ENCODE results near the gene PEX16.
"Not testable (repeated sequence)": the region's sequence is repeated elsewhere in the genome, so short reads cannot be mapped to it uniquely, and the experiment has no call there.

The PEX16 gene

GRCh38 chr11:45902452-45903380, 15.0 kb downstream of the PEX16 start:
- TF ChIP-seq EZH2 (IDR thresholded peaks at IDR 0.05; ENCODE audit: borderline replicate concordance, low read length) (no peak), CTCF (IDR thresholded peaks at IDR 0.05; ENCODE audit: low read length) (no peak)
- Histone ChIP-seq H3K4me3 (ENCODE audit: low read depth, low read length, poor library complexity, severe bottlenecking) (no peak overlapping the region), H3K4me1 (ENCODE audit: insufficient read depth, low read length, severe bottlenecking) (peaks cover 12% of the 10 kb centered on the region)

GRCh38 chr11:45901626-45902025, 16.1 kb downstream of the PEX16 start:
- Histone ChIP-seq H3K4me2 (ENCODE audit: low read length) (no peak overlapping the region), H3K27ac (ENCODE audit: low read depth, low read length, poor library complexity, severe bottlenecking) (no peak overlapping the region), H4K20me1 (ENCODE audit: insufficient read depth, low read length) (no peaks in the 10 kb centered on the region), H3K79me2 (ENCODE audit: insufficient read depth, low read length) (no peaks in the 10 kb centered on the region), H3K9me2 (ENCODE audit: low read depth, low read length) (no peaks in the 10 kb centered on the region), H3K9ac (ENCODE audit: low read length) (no peak overlapping the region), H3F3A (ENCODE audit: insufficient read depth, low read length) (no peaks in the 10 kb centered on the region), H3K4me1 (ENCODE audit: insufficient read depth, low read length, severe bottlenecking) (peaks cover 12% of the 10 kb centered on the region), H3K27me3 (ENCODE audit: insufficient read depth, low read length) (peaks cover 4% of the 10 kb centered on the region; the same call in 1 of the 2 replicates), H3K9me3 (ENCODE audit: low read length) (no peaks in the 10 kb centered on the region), H3K4me3 (ENCODE audit: low read depth, low read length, poor library complexity, severe bottlenecking) (no peak overlapping the region), H3K36me3 (ENCODE audit: insufficient read depth, low read length) (no peaks in the 10 kb centered on the region), H2AFZ (ENCODE audit: low read length) (no peak overlapping the region)
- TF ChIP-seq CTCF (IDR thresholded peaks at IDR 0.05; ENCODE audit: low read length) (no peak), EZH2 (IDR thresholded peaks at IDR 0.05; ENCODE audit: borderline replicate concordance, low read length) (no peak)

More at GRCh38 chr11:45902452-45903380, 15.0 kb downstream of the PEX16 start:
- Histone ChIP-seq H3K9ac (ENCODE audit: low read length) (no peak overlapping the region), H3K27me3 (ENCODE audit: insufficient read depth, low read length) (peaks cover 4% of the 10 kb centered on the region; the same call in 1 of the 2 replicates), H3K36me3 (ENCODE audit: insufficient read depth, low read length) (no peaks in the 10 kb centered on the region), H3F3A (ENCODE audit: insufficient read depth, low read length) (no peaks in the 10 kb centered on the region), H2AFZ (ENCODE audit: low read length) (no peak overlapping the region), H4K20me1 (ENCODE audit: insufficient read depth, low read length) (no peaks in the 10 kb centered on the region), H3K4me2 (ENCODE audit: low read length) (no peak overlapping the region; the same call in 1 of the 2 replicates), H3K9me3 (ENCODE audit: low read length) (no peaks in the 10 kb centered on the region), H3K79me2 (ENCODE audit: insufficient read depth, low read length) (no peaks in the 10 kb centered on the region), H3K9me2 (ENCODE audit: low read depth, low read length) (no peaks in the 10 kb centered on the region), H3K27ac (ENCODE audit: low read depth, low read length, poor library complexity, severe bottlenecking) (no peak overlapping the region)

- no peak overlapping the region for H3K27ac ChIP-seq (ENCODE audit: low read depth, low read length, poor library complexity, severe bottlenecking)
- H3K9me3 ChIP-seq (ENCODE audit: low read length) = no peaks in the 10 kb centered on the region
- no peaks in the 10 kb centered on the region for H3K9me2 ChIP-seq (ENCODE audit: low read depth, low read length)
- H3K4me3 ChIP-seq (ENCODE audit: low read depth, low read length, poor library complexity, severe bottlenecking) = no peak overlapping the region
- no peak for TF ChIP-seq CTCF (IDR thresholded peaks at IDR 0.05; ENCODE audit: low read length)
- no peak for TF ChIP-seq EZH2 (IDR thresholded peaks at IDR 0.05; ENCODE audit: borderline replicate concordance, low read length)
- no peak overlapping the region for H3K9ac ChIP-seq (ENCODE audit: low read length)
- peaks cover 12% of the 10 kb centered on the region for H3K4me1 ChIP-seq (ENCODE audit: insufficient read depth, low read length, severe bottlenecking)
- no peak overlapping the region for H3K4me2 ChIP-seq (ENCODE audit: low read length)
- no peaks in the 10 kb centered on the region for H3K79me2 ChIP-seq (ENCODE audit: insufficient read depth, low read length)
- no peak overlapping the region for H2AFZ ChIP-seq (ENCODE audit: low read length)
- H3K27me3 ChIP-seq (ENCODE audit: insufficient read depth, low read length) = peaks cover 4% of the 10 kb centered on the region; the same call in 1 of the 2 replicates
- H3K36me3 ChIP-seq (ENCODE audit: insufficient read depth, low read length) = no peaks in the 10 kb centered on the region
- H3F3A ChIP-seq (ENCODE audit: insufficient read depth, low read length) = no peaks in the 10 kb centered on the region
- H4K20me1 ChIP-seq (ENCODE audit: insufficient read depth, low read length) = no peaks in the 10 kb centered on the region
These were observed 16.6 kb downstream of the PEX16 start for GRCh38 chr11:45900916-45901617.

- H3F3A ChIP-seq (ENCODE audit: insufficient read depth, low read length); H3K36me3 ChIP-seq (ENCODE audit: insufficient read depth, low read length); H2AFZ ChIP-seq (ENCODE audit: low read length); H3K79me2 ChIP-seq (ENCODE audit: insufficient read depth, low read length); H3K9ac ChIP-seq (ENCODE audit: low read length); H3K9me3 ChIP-seq (ENCODE audit: low read length); H3K9me2 ChIP-seq (ENCODE audit: low read depth, low read length); H3K27me3 ChIP-seq (ENCODE audit: insufficient read depth, low read length); H3K27ac ChIP-seq (ENCODE audit: low read depth, low read length, poor library complexity, severe bottlenecking); H4K20me1 ChIP-seq (ENCODE audit: insufficient read depth, low read length): not testable (repeated sequence)
- Histone ChIP-seq H3K4me1 (ENCODE audit: insufficient read depth, low read length, severe bottlenecking) (peaks cover 12% of the 10 kb centered on the region), H3K4me3 (ENCODE audit: low read depth, low read length, poor library complexity, severe bottlenecking) (peak overlapping the region; percentile 54), H3K4me2 (ENCODE audit: low read length) (peak overlapping the region; percentile 62)
These were observed 17.4 kb downstream of the PEX16 start for GRCh38 chr11:45900175-45900800.

Measured in OCI-LY1 (cell line).